ENCODE data around the gene PIGA. TPM values are rescaled to one million over a fixed set of nuclear protein-coding genes. Genes with fewer than 3 reads are reported as not detected.

Gene PIGA
- total and polyA plus RNA-seq, 10 of the 15 experiments (the other 5 are each of a cell fraction or from before 2014, with no cell fraction given) = 4.9 to 24.1 (median 11.0) TPM

DNA sequence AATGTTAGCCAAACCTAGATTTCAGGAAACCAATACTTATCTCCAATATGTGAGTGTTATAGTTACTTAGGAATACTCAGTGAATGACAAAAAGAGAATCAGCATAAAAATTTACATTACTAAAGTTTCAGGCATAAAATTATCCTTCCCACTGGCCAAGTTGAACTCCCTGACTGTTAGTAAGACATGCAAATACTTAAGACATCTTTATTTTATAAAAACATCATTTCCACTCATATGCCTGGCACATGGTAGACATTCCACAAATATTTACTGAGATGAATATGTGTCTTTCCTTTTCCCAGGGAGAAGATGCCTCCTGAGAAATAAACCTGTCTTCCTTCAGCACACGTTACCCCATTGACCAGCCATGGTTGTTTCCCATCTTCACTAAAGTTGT is 41.6 kb upstream of the PIGA start (continued):
- TF ChIP-seq, protein P1, sequence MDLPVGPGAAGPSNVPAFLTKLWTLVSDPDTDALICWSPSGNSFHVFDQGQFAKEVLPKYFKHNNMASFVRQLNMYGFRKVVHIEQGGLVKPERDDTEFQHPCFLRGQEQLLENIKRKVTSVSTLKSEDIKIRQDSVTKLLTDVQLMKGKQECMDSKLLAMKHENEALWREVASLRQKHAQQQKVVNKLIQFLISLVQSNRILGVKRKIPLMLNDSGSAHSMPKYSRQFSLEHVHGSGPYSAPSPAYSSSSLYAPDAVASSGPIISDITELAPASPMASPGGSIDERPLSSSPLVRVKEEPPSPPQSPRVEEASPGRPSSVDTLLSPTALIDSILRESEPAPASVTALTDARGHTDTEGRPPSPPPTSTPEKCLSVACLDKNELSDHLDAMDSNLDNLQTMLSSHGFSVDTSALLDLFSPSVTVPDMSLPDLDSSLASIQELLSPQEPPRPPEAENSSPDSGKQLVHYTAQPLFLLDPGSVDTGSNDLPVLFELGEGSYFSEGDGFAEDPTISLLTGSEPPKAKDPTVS (IDR thresholded peaks at IDR 0.05; ENCODE audit: low read depth, low read length) = no peak
- TF ChIP-seq LARP7 (IDR thresholded peaks at IDR 0.05) (no peak), TAF1 (IDR thresholded peaks at IDR 0.05; ENCODE audit: borderline replicate concordance, low read depth, low read length) (no peak)

DNA sequence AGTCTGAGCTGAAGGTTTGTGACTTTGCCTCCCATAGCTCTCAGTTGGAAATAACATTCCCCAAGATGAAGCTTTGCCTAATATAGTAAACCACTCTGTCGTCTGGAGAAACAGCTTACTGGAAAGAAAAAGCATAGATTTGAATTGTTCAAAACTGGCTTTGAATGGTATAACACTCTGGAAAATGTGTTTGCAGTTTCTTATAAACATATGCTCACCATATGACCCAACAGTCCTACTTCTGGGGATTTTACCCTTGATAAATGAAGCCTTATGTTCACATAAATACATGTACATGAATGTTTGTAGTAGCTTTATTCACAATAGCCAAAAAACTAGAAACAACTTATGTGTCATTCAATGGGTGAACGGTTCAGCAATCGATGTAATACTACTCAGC is 38.7 kb upstream of the PIGA start:
- Histone ChIP-seq H4K20me1 (ENCODE audit: control insufficient read depth, insufficient read depth) (no peaks in the 10 kb centered on the region), H3K4me3 (no peak overlapping the region), H3K4me2 (ENCODE audit: control insufficient read depth, insufficient read depth) (no peak overlapping the region), H2AFZ (ENCODE audit: control insufficient read depth, low read depth, low read length) (no peak overlapping the region), H3K36me3 (ENCODE audit: control insufficient read depth in 2 of 2, insufficient read depth in 2 of 2, low read length in 1 of 2) (no peaks in the 10 kb centered on the region), H3K9ac (ENCODE audit: control insufficient read depth, insufficient read depth, low read length) (no peak overlapping the region), H3K27me3 (replicated peaks in 1 of 2; ENCODE audit: control insufficient read depth in 2 of 2, insufficient read depth in 2 of 2, low read length in 1 of 2) (no peaks in the 10 kb centered on the region; a peak in 2 of 4 replicates), H3K9me3 (replicated peaks; ENCODE audit: control insufficient read depth, insufficient read depth, low read length) (no peaks in the 10 kb centered on the region), H3K4me1 (ENCODE audit: control insufficient read depth, insufficient read depth, low read length) (no peaks in the 10 kb centered on the region), H3K79me2 (ENCODE audit: control insufficient read depth, insufficient read depth, low read length) (no peaks in the 10 kb centered on the region), H3K27ac (ENCODE audit: control insufficient read depth, insufficient read depth) (no peak overlapping the region)
- SMC1A ChIA-PET (ENCODE audit: uncharacterized antibody, unreplicated experiment) = interaction anchor here (0.6 kb wide), 1 partner anchor 94 kb away, joined by 3 read pairs; no protein-coding TSS in a partner anchor
- RAD21 ChIA-PET (ENCODE audit: unreplicated experiment) = no interaction called here
- no TSS peak for BruUV-seq (replicated peaks)
- 44% methylated on average over 3 of the region's 3 CpGs for WGBS (ENCODE audit: insufficient coverage, insufficient replicate concordance, low lambda C conversion rate, missing lambda C conversion rate)
- no peak for DNase-seq (ENCODE audit: low read depth, low spot score)
- intact Hi-C loops (cut with micrococcal nuclease; ENCODE audit: unreplicated experiment) = no loop called here
- CTCF ChIA-PET = interaction anchor here (0.8 to 1.3 kb wide), 5 partner anchors 9 to 27 kb away, joined by 3 to 6 read pairs (median 3); partner anchors contain the start of gene VEGFD
- in situ Hi-C loops (cut with MboI) = no loop called here
- POLR2A ChIA-PET = no interaction called here
- no peak for ATAC-seq
- no peak for FAIRE-seq
- TF ChIP-seq NR2C2 (IDR thresholded peaks at IDR 0.05; ENCODE audit: borderline replicate concordance, control insufficient read depth, insufficient read length, low read depth) (no peak), USF1 (IDR thresholded peaks at IDR 0.05; ENCODE audit: borderline replicate concordance, extremely low read length, insufficient read depth, low read depth, low read length) (no peak), WRNIP1 (IDR thresholded peaks at IDR 0.05; ENCODE audit: borderline replicate concordance, low read depth, low read length) (no peak), SUZ12 (IDR thresholded peaks at IDR 0.05; ENCODE audit: unreplicated experiment) (no peak), PAX5 (IDR thresholded peaks at IDR 0.05; ENCODE audit: borderline replicate concordance, low read depth, low read length) (no peak), IRF4 (IDR thresholded peaks at IDR 0.05; ENCODE audit: low read depth, low read length) (no peak), SPI1 (IDR thresholded peaks at IDR 0.05; ENCODE audit: borderline replicate concordance, insufficient read depth, low read depth, low read length) (no peak), NRF1 (conservative IDR thresholded peaks at IDR 0.05; ENCODE audit: low read depth, low read length) (no peak), RAD21 (IDR thresholded peaks at IDR 0.05; ENCODE audit: insufficient read depth, low read depth, low read length) (no peak), RAD51 (IDR thresholded peaks at IDR 0.05) (no peak), FOXM1 (IDR thresholded peaks at IDR 0.05; ENCODE audit: low read depth, low read length) (no peak), NR2F1 (conservative IDR thresholded peaks at IDR 0.05) (no peak), E2F4 (IDR thresholded peaks at IDR 0.05; ENCODE audit: low read depth, low read length) (no peak), PKNOX1 (IDR thresholded peaks at IDR 0.05) (no peak)
- TF ChIP-seq, protein P2, sequence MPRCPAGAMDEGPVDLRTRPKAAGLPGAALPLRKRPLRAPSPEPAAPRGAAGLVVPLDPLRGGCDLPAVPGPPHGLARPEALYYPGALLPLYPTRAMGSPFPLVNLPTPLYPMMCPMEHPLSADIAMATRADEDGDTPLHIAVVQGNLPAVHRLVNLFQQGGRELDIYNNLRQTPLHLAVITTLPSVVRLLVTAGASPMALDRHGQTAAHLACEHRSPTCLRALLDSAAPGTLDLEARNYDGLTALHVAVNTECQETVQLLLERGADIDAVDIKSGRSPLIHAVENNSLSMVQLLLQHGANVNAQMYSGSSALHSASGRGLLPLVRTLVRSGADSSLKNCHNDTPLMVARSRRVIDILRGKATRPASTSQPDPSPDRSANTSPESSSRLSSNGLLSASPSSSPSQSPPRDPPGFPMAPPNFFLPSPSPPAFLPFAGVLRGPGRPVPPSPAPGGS (IDR thresholded peaks at IDR 0.05; ENCODE audit: borderline replicate concordance, insufficient read depth, low read depth, low read length, poor library complexity, severe bottlenecking) = no peak

Data from GM12878 (cell line).